Measurements from ENCODE around the gene WDR64.

- TF ChIP-seq CTCF (IDR thresholded peaks at IDR 0.05; ENCODE audit: low read depth, low read length) (no peak), POLR2A (IDR thresholded peaks at IDR 0.05; ENCODE audit: extremely low read depth, insufficient read length) (no peak), MAX (IDR thresholded peaks at IDR 0.05; ENCODE audit: low read depth, low read length) (no peak), MYC (IDR thresholded peaks at IDR 0.05; ENCODE audit: low read depth, low read length) (no peak)
Observed at GRCh38 chr1:241778117-241778516, 126.0 kb downstream of the WDR64 start.

All from NB4 (cell line).